ENCODE results near the gene LHX4.

Gene LHX4

DNA sequence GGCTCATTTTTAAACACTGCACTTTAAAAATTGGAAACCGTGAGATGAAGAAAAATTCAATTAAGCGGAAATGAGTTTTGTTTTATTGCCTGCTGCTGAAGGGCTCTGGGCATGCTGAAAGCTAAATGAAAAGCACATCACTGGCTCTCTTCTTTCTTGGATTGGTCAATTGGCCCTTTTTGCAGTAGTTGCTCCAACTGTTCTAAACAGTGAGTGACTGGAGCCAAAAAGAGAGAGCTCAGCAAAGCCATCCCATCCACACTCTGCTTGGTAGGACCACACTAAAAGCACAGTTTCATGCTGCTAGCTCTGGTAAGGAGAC lies 48.1 kb downstream of the LHX4 start:
- FAIRE-seq, result no peak

DNA sequence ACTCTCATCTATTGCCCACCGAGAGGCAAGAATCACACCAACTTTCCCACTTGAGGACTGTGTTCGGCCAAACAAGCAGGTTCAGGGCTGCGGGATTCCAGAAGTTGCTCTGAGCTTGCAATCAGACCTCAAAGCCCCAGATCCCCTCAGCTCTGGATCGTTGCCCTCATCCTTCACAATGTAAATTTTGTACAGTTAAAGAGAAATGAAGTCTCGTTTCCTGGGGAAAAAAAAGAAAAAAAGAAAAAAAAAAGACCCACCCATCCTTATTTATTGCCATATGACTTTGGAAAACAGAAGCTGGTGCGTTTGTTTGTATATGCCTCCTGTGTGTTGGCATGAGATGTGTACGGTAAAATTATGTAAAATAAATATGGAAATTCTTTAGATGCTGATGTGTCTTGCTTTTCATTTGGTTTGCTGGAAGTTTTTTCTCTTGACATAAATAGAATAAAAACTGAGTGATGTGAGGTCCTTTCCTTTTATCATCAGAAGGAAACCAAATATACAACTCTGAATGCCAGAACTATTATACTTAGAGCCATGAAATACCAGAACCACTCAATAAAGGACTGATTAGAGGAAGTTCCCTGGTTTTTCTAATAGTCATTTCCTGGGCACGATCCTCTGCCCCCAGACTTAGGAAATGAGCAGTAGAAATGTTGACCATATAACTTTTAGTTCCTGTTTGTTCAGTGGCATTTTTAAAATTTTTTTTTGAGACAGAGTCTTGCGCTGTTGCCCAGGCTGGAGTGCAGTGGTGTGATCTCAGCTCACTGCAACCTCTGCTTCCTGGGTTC lies 48.7 kb downstream of the LHX4 start:
- no peak for FAIRE-seq

DNA sequence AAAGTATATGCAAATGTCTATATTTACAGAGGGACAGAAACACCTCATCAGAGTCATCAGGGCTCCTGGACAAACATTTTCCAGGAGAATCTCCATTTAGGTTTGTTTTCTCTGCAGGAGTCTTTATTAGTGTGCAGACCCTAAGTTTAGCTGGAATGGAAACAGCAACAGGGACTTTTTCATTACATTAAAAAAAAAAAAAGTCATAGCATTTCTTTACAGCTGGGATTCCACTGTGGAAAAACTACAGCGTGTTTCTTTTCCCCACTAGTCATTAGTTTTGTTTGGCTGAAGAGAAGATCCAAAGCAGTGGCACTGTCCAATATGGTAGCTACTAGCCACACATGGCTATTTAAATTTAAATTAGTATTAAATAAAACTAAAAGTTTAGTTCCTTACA lies 49.6 kb downstream of the LHX4 start:
- no peak for FAIRE-seq

DNA sequence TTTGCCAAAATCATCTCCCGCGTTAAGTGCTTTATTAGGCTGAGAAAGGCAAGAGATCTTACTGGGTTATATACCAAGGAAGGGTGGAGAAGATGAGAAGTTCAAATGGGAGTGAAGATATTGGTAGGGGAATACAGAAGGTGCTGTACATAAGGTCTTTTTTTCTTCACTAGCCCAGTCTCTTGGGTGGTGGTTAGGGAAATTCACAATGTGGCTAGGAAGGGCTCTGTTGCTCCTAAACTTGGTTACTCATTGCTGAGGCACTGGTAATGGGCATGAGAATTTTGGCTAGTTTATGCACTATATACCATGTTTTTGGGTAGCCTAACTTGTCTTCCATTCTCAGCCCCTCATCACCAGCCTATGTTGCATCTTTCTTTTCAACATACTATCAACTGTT lies 50.6 kb downstream of the LHX4 start:
- FAIRE-seq, result no peak

DNA sequence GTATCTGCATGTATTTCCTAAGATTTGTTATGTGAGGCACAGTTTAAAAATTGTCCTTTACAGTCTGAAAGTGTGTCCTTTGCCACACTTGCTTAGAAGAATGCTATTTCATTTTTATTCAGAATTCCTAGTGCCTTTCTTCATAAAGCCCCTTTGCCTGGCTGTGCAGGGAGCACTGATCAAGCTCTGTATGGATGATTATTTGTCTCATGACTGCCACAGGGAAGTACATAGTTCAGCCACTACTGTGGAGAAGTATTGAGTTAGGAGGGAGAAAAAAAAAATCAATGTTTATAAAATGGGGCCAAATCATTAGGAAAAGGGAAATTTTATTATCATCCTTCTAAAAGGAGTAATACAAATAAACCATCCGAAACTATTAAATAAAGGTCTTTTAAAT lies 51.4 kb downstream of the LHX4 start:
- FAIRE-seq, result no peak

DNA sequence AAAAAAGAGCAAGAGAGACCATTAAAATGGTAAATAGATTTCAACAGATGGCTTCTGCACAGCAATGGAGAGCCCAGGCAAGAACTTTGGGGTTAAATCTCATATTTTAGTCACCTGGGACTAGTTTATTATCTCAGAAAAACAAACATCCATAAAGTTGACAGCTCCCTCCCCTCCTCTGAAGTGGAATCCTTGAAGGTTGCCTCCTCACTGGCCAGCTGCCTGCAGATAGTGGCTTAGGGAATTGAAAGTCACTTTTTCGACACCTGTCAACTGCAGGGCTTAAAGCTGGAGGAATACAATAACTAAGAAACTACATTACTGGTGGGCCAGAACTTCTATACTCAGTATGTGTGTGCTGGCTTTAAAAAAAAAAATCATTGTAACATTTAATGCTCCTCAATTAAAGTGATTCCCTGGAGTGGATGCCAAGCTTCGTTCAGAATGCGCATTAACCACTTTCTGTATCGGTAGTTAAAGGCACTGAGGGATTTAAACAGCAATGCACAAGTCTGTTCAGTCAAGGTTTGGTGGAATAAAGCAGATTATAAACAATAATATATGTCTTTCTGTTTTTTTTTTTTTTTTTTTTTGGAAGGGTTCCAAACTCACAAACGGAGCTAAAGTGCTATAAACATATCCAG lies 52.5 kb downstream of the LHX4 start:
- no peak for FAIRE-seq

DNA sequence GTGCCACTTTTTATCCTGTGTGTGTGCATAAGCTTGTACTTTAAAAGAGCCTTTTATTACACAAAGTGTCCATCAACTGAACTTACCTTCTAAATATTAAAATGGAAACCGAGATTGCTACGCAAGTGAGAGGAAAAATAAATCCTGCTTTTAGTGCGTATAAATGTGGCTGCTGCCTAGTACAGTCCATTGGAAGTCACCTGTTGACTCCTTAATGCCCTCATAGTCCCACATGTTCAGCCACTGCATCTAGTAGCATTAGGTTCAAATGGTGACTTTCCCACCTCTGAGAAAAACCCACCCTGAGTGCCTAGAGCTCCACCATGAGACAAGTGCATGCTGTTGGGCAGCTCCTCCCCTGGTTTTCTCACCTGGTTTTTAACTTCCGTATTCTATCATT lies 53.0 kb downstream of the LHX4 start:
- FAIRE-seq, result no peak

DNA sequence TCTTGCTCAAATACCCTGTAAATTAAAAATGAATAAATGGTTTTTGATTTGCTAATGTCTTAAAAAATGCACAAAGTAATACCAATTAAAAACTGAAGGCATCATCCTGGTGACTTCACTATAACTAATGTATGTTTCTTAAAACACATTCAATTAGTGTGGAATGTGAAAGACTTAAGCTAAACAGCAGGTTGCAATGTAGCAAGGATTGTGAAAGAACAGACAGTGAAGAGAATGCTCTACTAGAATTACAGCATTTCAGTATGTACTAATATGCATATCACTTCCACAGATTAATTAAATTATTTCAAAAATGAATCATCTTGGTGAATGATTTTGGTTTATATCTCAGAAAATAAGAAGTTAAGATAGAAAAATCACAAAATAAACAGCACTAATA lies 56.4 kb downstream of the LHX4 start:
- no peak for FAIRE-seq

DNA sequence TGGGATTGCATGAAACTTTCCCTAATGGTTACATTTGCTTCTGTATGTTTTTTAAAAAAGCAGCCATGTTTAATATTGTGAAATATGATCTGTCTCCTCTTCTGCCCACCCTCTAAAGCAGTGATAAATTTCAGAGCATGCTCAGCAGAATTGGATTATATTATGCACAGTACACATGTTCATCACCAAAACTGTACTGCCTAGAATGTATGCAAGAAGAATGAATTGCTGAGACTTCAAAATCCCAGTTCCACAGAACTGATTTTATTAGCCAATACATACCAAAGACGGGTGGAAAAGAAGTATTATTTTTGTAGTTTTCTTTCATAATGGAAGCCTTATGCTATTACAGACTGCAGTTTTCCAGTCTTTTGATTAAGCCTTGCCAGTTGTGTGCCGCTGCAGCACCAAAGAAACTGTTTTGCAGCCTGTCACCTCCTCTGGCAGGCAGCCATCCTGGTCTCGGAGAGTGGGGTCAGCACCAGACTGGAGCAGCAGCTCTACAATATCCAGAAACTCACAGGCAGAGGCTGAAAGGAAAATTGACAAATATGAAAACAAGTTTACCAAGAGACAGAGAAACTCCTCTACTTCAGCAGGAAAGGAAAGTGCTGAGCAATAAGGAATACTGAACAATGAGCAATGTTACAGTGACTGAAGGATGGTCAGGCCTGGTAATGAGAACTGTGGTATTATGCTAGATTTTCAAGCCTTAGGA lies 58.1 kb downstream of the LHX4 start:
- no peak for FAIRE-seq

DNA sequence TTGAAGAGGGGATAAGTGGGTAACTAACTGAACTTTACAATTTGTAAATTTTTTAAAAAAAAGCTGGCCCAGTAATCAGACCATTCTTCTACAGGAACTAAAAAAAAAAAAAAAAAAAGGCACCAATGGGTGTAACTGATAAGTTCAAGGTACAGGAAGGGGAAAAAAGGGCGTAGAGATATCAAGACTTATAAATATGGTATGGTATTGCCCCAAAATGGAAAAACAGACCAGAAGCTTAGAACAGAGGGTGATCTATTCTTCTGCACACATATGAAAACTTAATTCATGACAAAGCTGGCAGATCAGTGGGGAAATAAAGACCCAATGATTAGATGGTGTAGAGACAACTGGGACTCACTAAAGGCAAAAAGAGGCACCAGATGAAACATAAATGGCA lies 58.9 kb downstream of the LHX4 start:
- no peak for FAIRE-seq

DNA sequence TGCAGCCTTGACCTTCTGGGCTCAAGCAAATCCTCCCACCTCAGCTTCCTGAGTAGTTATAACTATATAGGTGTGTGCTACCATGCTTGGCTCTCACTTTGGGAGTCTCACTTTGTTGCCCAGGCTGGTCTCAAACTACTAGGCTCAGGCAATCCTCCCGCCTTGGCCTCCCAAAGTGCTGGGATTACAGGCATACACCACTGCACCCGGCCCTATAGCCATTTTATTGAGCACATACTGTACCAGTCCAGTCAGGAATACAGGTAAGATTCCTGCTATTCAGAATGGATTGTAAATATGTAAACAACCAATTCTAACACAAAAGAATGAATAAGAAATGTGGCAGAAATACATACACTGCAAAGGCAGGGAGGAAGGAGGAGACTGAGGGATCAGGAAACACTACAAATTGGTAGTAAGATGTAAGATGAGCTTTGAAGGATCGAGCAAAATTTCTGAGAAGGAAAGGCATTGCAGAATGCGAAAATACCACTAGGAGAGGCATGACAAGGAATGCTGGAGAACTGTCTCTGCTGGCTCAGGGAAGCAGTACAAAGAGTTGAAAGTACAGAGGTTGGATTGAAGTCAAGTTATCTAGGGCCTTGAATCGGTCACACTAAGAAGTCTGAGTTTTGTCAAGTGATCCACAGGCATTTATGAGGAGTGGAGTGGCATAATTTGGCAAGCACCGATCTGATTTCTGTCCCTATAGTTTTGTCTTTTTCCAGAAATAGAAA lies 60.4 kb downstream of the LHX4 start:
- FAIRE-seq, result no peak

DNA sequence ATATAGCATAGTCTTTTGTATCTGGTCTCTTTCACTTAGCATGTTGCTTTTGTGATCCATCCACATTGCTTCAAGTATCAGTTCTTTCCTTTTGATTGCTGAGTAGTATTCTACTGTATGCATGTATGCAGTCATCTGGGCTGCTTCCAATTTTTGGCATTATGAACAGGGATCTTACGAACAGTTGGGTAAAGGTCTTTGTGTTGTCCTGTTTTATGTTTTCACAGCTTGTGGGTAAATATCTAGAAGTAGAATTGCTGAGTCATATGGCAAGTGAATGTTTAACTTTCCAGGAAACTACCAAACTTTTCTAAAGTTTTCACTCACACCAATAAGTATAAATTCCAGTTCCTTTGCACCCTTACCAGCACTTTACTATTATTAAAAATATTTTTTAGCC lies 60.9 kb downstream of the LHX4 start:
- FAIRE-seq, result peak; percentile 30

DNA sequence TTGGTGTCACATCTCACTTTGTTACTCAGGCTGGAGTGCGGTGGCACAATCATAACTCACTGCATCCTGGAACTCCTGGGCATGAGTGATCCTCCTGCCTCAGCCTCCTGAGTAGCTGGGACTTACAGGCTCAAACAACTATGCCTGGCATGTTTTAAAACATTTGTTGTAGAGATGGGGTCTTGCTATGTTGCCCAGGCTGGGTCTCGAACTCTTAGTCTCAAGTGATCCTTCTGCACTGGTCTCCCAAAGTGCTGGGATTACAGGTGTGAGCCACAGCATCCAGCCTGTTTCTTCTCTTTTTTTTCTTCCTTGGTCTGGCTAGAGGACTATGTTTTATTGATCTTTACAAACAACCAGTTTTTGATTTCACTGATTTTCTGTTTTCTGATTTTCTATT lies 64.6 kb downstream of the LHX4 start:
- FAIRE-seq, result no peak

DNA sequence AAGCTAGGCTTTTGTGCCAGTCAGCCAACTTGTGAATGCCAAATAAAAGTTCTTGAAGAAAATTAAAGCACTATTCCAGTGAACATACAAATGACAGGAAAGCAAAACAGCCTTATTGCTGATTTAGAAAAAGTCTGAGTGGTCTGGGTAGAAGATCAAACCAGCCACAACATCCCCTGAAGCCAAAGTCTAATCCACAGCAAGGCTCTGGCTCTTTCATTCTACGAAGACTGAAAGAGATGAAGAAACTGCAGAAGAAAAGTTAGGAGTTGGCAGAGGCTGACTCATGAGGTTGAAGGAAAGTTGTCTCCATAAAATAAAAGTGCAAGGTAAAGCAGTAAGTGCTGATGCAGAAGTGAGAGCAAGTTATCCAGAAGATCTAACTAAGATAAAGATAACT lies 65.9 kb downstream of the LHX4 start:
- FAIRE-seq, result no peak

DNA sequence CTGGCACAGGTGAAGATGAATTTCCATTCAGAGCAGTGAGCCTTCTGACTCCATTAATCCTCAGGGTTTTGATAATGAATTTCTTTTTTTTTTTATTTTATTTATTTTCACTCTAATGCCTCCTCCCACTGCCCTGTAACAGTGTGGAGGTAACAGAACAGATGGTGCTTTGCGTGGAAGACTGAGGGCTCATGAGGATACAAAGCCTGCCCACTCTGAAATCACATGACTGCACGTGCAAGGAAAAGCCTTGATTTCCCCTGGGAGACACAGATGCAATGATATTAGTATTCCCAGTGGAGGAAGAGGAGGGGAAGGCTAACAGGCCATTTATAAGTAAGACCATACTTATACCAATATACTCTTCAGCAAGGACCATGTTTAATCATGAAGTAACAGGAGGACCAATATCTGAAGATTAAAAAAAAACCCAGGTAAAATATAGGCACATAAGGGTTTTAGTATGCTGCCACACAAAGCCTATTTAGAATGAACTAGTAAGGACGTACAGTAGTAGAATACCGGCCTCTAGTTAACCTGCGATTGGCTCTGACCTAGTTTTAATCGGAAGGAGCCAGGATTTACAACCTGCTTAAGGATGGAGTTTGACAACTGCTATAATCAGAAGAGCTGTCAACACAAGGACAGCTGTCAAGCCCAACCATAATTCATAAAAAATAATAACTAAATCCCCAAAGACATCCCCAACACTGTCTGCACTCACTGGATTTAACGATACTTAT lies 69.6 kb downstream of the LHX4 start:
- FAIRE-seq, result no peak

DNA sequence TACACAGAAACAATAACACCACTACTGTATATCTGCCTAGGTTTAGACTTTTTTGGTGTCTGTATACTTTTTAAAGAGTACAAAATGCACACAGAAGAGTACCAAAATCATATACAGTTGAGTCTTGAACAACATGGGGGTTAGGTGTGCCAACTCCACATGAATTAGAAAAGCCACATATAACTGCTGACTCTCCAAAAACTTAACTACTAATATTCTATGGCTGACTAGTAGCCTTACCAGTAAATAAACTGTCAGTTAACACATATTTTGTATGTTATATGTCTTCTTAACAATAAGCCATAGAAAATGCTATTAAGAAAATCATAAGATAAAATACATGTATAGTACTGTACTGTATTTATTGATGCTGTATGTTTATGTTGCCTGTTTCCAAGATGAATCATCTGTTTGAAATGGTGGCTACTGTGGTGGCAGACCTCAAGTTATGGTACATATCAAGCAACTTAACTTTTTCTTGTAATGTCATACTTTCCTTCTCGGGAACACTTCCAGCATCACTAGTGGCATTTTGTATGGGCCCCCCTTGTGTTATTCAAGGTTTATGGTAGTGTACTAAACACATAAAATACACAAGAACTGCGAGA lies 71.2 kb downstream of the LHX4 start:
- no peak for FAIRE-seq

DNA sequence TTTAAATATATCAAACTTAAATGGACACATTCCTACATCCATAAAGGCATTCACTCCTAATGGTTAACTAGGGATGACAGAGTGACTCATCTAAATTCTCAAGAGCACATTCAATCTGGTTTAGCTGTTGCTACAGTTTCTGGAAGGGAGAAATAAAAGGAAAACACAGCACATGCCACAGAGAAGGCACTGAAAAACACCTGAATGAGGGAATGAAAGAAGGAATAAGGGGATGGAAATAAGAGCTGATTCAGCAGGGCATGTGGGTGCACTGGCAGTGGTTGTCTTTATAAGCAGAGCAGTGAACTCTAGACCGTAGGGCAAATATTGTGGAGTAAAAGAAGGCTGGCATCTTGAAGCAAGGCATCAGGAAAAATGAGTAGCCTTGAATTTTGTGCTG lies 79.3 kb downstream of the LHX4 start:
- FAIRE-seq, result peak; percentile 53

DNA sequence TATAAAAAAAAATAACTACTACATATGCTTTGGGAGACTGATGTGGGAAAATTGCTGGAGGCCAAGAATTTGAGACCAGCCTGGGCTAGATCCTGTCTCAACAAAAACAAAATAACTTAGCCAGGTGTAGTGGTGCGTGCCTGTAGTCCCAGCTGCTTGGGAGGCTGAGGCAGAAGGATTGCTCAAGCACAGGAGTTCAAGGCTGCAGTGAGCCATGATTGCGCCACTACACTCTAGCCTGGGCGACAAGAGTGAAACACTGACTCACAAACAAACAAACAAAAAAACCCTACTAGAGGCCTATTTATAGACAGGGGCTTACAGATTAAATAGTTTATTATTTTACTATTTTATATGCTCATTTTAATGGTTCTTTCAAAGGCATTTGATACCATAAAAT lies 80.0 kb downstream of the LHX4 start:
- no peak for FAIRE-seq

DNA sequence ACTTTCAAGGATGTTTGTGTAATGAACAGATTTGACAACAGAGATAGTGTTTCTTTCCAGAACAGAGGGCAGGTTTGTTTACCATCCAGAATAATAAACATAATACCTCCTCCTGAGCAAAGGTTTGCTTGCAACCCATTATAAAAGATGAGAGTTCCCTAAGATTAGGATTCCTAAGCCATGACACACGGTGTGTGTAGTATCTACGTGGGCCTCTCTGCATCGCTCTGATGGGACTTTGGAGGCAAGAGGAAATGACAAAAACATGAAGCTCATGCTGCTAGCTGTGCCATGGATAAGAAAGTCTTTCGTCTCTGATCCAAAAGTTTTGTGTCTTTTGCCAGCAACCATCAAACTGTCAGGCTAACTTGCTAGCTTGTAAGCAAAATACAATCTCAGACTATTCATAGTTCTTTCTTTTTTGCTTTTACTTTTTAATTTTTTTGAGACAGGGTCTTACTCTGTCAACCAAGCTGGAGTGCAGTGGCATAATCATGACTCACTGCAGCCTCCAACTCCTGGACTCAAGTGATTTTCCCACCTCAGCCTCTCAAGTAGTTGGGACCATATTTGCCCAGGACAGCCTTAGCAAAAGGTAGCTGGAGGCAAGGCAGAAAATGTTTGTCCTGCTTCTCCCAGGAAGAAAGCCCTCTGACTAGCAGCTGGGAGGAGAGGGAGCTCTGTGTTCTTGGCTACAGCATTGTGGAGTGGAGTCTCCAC lies 81.1 kb downstream of the LHX4 start:
- FAIRE-seq, result no peak

DNA sequence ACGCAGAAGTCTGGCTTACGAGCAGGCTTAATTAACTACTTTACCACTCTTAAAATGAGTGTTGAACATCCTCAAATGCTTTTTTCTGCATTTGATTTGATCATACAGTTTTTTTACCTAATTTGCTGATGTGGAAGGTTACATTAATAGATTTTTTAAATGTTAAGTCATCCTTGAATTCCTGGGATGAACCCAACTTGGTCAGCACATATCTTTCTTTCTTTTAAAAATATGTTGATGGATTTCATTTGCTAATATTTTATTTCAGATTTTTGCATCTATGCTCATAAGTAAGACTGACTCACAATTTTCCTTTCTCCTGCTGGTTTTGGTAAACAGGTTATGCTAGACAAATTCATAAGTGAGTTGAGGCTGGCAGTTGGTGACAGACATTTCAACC lies 82.9 kb downstream of the LHX4 start:
- FAIRE-seq, result no peak

DNA sequence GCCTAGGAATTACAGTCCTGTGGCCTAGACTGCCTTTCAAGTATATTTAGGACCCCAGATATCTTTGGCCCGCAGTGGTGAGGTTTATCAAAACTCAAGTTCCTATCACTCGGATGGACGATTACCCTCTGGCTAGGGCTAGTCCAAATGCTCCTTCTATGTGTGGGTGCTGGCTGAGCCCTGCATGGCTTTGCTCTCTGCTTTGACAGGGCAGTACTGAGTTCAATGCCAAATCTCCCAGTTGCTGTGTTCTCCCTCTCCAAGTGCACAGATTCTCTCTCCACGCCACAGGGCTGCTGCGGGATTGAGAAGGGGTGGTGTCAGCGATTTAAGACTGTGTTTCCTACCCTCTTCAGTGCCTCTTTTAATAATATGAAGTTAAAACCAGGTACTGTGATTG lies 97.0 kb downstream of the LHX4 start:
- no peak for FAIRE-seq
